SKM-1 (cell line): ENCODE data around the gene EXOC2.
"Not testable (repeated sequence)": the region's sequence is repeated elsewhere in the genome, so short reads cannot be mapped to it uniquely, and the experiment has no call there.

Source experiments
- DNase-seq: peaks from one replicate; lab custom pipeline; 2025; ENCODE audit not compliant: unreplicated experiment; lab: John Stamatoyannopoulos, UW

Gene EXOC2

DNA sequence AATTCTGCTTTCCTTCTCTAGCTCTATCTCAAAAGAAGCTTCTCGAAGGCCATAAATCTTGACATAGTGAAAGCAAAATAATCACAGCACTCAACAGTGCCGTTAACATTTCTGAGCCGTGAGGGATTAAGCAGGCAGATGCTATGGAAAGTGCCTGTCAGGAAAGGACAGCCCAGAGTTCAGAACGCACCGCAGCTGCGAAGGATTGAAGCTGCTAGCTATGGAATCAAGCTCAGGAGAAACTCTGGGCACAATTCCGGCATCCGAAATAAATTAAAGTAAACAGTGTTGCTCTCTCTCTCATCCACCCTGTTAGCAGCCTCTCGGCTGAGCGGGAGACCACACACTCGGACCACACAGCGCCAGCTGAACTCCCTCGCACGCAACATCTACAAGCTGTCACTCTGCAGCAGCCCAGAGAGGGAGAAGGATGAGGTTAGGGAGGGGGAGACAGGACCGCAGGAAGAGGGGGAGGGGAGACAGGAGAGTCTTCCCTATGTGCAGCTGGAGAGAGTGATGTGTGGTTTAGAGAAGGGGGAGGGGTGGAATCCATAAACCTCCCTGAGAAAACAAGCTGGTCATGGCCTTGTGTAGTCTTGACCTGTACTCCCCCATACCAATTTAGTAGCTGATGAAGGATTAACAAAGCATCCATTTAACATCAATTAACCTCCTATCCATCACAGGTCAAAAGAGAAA is 9.0 kb downstream of the EXOC2 start:
- no peak for DNase-seq

DNA sequence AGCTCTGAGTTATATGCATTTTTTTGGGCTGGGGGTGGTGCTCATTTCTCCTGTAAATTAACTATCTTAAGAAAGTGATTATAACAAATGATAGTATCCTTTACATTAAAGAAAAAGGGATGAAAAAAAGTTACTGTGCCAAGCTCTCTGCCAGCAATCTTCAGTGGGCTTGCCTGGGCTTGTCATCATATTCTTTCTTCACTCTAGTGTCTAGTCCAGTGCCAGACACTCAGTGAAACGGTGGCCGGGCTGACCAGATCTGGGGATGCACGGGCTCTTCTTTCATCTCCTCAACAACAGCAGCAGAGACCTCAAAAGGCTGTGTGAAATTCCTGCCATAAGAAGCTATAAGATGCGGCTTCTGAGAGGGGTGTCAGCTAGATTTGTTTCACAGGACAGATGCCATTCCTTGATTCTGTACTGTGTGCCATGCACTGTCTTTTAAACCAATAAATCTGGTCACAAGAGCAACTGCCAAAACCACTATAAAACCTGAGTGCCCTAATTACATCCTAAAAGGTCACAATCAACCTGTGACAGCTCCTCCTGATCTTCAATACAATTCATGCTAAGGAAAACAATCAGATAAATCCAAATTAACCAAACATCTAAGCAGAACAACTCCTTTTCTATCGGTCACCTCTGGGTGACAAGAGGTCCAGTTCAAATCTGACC is 12.1 kb downstream of the EXOC2 start:
- no peak for DNase-seq

DNA sequence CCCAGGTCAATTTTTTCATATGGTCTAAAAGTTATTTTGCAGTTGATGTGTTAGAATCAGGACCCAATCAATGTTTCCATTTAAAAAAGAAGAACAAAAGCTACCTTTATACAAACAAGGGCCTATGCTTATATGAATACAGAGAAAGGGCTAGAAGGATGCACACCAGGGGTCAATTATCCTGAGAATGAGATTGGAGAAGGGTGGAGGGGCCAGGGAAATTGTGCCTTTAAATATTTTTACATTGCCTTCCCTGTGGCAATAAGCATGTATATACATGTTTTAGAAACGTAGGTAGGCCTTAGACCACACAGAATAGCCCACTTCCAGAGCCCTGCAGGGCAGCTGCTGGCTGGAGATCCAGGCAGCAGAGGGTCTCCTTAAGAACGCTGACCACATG is 12.7 kb downstream of the EXOC2 start:
- no peak for DNase-seq

DNA sequence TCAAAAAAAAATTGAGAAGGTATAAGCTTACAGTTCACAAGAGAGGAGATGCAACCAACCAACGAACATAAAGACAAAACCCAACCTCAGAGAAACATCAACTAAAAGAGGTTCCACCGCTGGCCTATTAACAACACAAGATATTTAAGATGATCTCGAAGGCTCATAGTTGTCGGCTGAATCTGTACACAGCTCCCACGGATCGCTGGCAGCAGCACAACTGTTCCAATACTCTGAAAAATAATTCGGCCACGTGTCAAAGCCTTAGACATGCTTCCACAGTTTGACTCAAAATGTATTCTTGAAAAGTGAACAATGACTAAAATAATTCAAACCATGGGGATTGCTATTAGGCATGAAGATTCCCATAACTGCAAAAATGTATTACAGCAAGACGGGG is 13.7 kb downstream of the EXOC2 start:
- no peak for DNase-seq

DNA sequence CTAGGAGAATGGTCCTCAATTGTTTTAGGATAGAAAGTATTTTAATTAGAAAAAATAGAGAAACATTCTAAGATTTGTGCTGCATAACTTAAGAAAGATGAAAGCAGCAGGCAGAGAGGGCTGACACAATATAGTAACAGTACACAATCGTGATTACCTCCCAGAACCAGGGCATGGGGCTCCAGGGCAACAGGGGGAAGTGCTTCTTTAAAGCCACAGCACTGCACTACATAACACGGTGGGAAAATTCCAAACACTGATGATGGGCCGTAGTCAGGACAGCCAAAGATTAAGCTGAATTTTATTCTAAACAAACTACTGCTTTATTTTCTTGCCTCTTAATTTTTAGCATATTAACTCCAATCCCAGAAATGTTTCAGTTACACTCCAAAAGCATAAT is 14.4 kb downstream of the EXOC2 start:
- no peak for DNase-seq

DNA sequence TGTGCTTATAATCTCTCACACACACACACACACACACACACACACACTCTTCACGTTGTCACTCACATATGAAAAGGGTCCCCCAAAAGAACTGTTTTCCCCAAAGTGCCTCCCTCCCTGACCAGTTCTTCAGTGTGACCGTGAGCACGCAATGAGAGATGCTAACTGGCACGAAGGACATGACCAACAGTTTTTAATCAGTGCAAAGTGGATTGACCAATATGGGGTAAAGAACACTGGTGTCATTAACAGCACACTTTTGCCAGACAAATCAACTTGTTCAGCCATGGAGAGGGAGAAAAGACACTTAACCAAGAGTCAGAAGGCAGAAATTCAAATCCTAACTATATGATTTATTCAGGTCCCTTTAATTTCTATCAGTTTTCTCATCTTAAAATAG is 15.0 kb downstream of the EXOC2 start:
- no peak for DNase-seq

DNA sequence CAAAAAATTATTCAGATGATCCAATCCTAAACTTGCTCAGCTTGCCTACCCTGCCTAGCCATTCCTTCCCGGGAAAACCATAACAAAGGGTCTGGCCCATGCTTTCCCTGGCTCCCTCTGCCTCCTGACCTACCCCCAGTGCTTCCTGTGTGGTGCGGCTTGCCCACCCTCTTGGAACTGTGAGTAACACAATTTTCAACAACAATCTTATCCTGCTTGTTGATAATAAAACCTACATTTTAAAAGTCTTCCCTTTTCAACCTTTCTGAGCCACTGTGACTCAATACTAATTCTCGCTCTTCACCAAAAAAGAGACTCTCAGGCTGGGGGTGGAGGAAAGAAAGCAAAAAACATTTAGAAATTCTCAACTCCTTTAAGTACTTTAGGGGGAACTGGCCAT is 18.0 kb downstream of the EXOC2 start:
- no peak for DNase-seq

DNA sequence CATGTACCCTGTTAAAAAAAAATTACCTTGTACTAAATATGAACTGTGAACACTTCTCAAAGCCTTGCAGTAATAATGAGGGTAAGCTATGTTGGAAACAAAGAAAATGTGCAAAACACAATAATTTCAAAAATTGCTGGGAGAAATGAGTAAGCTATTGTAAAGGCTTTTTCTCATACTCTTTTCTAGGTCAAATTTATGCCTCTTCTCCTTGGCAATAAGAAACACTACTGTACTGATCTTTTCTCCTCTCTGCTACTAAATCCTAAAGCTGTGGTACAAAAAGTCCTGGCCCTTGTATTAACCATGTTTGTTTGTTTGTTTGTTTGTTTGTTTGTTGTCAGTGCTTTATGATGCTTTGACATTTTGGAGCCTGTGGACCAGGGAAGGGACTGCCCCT is 18.5 kb downstream of the EXOC2 start:
- DNase-seq: no peak

DNA sequence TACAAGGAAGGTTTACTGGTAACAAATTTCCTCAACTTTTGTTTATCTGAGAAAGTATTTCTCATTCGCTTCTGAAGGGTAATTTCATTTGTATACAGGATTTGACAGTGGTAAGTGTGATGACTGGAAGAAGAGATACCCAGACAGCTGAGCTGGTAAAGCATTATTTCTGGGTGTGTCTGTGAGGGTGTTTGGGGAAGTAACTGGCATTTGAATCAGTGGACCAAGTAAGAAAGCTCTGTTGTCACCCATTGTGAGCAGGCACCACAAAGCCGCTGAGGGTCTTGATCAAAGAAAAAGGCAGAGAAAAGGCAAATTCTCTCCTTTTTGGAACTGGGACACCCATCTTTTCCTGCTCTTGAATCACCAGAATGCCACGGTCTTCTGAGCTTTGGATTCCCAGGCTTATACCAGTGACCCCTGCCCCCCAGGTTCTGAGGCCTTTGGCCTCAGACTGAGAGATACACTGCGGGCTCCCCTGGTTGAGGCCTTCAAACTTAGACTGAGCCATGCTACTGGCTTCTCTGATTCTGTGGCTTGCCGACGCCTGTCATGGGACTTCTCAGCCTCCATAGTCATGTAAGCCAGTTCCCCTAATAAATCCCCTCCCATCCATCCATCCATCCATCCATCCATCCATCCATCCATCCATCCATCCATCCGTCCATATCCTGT is 25.5 kb downstream of the EXOC2 start:
- no peak for DNase-seq

DNA sequence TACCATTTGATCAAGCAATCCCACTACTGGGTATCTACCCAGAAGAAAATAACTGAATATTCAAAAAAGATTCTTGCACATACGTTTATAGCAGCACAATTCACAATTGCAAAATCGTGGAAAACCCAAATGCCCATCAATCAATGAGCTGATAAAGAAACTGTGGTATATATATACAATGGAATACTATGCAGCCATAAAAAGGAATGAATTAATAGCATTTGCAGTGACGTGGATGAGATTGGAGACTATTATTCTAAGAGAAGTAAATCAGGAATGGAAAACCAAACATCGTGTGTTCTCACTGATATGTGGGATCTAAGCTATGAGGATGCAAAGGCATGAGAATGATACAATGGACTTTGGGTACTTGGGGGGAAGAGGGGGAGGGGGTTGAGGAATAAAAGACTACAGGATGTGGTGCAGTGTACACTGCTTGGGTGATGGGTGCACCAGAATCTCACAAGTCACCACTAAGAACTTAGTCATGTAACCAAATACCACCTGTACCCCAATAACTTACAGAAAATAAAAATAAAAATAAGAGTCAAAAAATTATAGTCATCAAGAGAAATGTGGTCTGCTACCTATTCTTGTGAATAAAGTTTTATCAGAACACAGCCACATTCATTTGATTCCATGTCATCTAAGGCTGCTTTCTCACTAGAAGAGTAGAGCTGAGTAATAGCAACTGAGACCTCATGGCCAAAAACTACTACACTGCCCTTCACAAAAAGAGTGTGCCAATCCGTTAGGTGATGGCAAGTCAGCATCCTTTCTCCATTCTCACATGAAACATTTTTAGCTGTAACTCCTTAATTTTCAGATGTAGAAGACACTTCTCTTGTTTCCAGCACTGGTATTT is 27.3 kb downstream of the EXOC2 start:
- DNase-seq: no peak

DNA sequence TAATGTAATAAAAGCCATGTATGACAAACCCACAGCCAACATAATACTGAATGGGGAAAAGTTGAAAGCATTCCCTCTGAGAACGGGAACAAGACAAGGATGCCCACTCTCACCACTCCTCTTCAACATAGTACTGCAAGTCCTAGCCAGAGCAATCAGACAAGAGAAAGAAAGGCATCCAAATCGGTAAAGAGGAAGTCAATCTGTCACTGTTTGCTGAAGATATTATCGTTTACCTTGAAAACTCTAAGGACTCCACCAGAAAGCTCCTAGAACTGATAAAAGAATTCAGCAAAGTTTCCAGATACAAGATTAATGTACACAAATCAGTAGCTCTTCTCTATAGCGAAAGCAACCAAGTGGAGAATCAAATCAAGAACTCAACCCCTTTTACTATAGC is 29.2 kb downstream of the EXOC2 start:
- not testable (repeated sequence) for DNase-seq

DNA sequence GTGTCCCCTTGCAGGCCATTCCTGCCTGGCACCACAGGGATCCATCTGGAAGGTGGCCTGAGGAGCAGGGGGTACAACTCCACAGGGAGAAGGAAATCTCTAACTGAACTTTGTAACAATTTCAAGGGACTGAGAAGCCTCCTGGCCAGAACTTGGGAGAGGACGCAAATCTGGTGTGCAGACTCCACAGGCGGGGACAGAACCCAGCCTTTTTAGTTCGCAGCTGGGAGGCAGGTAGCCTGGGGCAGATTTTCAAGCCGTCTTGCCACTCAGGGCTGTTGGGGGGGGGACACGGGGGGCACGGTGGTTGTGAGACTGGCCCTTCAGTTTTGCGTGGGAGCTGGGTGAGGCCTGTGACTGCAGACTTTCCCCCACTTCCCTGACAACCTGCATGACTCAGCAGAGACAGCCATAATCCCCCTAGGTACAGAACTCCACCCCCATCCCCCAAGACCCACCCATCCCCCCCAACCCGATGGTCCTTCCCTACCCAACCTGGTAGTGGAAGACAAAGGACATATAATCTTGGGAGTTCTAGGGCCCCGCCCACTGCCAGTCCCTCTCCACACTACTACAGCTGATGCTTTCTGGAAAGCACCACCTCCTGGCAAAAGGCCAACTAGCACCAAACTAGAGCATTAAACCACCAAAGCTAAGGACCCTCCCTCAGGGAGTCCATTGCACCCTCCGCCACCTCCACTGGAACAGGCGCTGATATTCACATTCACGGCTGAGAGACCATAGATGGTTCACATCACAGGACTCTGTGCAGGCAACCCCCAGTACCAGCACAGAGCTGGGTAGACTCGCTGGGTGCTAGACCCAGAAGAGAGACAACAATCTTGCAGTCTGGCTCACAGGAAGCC is 33.0 kb downstream of the EXOC2 start:
- DNase-seq: no peak

DNA sequence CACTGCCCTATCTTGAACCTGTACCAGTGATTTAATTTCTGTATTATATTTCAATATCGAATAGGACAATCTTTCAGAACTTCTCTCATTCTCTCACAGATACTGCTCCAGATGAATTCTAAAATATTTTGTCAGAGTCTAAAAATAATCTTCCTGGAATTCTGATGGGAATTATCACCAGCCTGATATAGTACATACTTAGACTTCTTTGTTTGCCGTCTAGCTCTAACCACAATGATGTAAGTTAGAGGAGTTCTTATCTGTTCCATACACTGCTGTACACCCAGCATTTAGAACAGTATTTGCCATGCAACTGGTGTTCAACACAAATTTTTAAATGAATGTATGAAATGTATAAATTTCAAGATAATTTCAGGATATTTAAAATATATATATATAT is 34.7 kb downstream of the EXOC2 start:
- no peak for DNase-seq

DNA sequence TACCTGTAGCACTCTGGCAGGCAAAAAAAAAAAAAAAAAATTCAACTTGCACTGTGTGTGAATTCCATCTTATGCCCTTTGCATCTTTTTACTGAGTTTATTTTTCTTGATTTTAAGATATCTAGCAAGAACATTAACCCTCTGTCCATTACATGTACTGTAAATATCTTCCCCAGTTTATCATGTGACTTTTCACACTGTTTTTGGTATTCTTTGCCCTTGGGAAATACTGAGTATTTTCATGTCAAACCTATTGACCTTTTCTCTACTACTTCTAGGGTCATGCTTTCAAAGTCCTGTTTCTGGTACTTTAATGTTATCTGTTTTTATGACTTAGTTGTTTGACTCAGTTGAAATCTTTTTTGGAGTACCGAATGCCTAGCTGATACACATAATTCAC is 35.2 kb downstream of the EXOC2 start:
- no peak for DNase-seq

DNA sequence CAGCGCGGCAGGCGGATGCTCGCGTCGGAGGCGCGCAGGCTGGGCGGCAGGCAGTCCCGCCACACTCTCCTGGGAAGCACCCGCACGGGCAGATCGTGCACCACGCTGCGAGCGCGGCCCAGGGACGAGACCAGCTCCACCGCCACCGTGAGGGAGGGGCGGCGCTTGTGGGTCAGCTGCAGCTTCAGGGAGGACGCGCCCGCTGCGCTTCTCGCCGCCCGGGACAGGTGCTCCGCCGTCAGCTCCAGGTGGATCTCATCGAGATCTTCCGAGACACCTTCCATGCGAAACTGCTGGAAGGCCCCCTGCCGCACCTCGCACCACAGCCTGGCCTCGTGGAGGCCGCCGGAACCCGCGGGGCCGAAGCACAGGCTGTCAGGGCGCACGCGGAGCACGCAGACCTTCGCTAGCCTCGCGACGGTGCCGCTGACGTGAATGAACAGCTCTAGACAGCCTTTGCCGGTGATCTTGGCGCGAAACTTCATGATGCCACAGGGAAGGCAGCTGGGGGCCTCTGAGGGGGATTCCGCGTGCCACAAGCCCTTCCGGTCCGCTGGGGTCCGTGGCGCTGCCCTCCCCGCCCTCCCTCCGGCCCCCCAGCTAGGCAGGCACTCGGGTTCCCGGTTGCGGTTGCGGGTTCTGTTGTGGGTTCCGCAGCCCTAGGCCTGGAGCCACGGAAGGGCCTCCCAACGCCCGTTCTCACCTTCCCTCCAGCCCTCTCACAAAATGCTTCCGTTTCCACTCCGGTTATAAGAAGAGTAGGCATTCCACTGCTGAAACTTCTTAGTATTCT is 36.3 kb downstream of the EXOC2 start, which contains the start of gene HUS1B:
TSS of gene HUS1B (minus strand) at position 641 of the 793 bp plus-strand sequence. CDS start at position 485, 156 bp downstream.
- no peak for DNase-seq

DNA sequence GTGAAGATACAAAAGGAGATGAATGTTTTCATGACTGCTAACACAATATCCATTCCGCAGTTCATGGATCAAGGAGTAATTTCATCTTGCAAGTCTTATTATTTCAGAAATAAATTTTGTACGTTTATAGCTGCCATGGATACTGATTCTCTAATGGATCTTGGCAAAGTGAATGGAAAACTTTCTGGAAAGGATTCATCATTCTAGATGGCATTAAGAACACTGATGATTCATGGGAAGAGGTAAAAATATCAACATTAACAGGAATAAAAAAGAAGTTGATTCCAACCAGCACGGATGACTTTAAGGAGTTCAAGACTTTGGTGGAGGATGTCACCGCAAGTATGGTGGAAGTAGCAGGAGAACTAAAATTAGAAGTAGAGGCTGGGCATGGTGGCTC is 38.8 kb downstream of the EXOC2 start:
- DNase-seq: no peak

DNA sequence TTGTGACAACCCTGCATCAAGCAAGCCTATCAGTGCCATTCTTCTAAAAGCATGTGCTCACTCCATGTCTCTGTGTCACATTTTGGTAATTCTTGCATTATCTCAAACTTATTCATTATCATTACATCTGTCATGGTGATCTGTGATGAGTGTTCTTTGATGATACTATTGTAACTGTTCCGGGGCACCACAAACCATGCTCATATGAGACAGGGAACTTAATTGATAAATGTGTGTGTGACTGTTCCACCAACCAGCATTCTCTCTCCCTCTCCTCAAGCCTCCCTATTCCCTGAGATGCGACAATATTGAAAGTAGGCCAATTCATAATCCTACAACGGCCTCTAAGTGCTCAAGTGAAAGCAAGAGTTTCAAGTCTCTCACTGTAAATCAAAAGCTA is 40.1 kb downstream of the EXOC2 start:
- DNase-seq: no peak

DNA sequence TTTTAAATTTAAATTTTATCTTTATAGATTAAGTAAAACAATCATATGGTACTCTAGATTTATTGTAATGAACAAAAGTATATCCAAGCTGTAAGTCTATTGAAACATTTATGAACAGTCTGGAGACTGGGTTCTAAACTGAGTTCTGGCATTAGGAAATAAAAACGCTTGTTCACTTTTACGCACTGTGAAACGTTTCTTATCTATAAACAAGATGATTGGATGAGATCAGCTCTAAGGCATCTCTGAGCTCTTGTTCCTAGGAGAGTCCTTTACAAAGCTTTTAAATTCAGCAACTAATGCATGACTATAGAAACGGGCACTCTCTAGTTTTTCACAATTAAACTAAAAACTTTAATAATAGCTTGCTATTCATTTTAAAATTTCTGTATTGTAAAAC is 42.8 kb downstream of the EXOC2 start:
- no peak for DNase-seq

DNA sequence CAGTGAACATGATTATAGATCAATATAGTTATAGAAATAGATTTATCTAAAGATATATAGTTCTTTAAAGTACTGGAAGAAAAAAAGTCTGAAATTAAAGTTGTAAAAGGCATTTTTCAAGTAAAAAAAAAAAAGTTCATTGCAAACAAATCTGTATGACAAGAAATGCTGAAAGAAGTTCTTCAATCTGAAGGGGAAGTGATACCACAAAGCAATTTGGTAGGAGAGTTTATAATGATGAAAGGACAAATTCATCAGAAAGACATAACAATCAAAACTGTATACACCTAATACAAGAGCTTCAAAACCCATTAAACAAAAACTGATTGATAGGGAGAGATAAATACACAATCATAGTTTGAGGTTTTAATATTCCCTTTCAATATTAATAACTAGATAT is 50.1 kb downstream of the EXOC2 start:
- no peak for DNase-seq
